GM23248 (cell line): ENCODE results near the gene ABCG1. TPM values are rescaled to one million over a fixed set of nuclear protein-coding genes. Genes with fewer than 3 reads are reported as not detected.

Experiments
- DNase-seq: peaks from one replicate; pipeline ENCODE4 v3.0.0-alpha.2; 2015
- H2AFZ ChIP-seq: fragments of 200-600 bp; sonication (generic); 2 replicates; pipeline ENCODE4 v1.6.1; 2016; ENCODE audit warnings: antibody characterized with exemption
- H3F3A ChIP-seq: fragments of 200-600 bp; sonication (generic); 2 replicates; pipeline ENCODE4 v1.6.1; 2016; ENCODE audit warnings: mild to moderate bottlenecking, antibody characterized with exemption, mixed run types; ENCODE audit not compliant: insufficient read depth
- H3K27ac ChIP-seq: fragments of 200-600 bp; sonication (generic); 2 replicates; pipeline ENCODE4 v1.5.1; 2016; ENCODE audit warnings: mild to moderate bottlenecking
- H3K27me3 ChIP-seq: fragments of 200-600 bp; sonication (generic); replicated peaks from 2 replicates; pipeline ENCODE4 v1.6.1; 2016; ENCODE audit warnings: mild to moderate bottlenecking; ENCODE audit not compliant: insufficient read depth
- H3K36me3 ChIP-seq: fragments of 200-600 bp; sonication (generic); 2 replicates; pipeline ENCODE4 v1.6.1; 2016; ENCODE audit warnings: low read depth, mild to moderate bottlenecking
- H3K4me1 ChIP-seq: fragments of 200-600 bp; sonication (generic); 2 replicates; pipeline ENCODE4 v1.6.1; 2016; ENCODE audit warnings: mild to moderate bottlenecking; ENCODE audit not compliant: insufficient read depth
- H3K4me2 ChIP-seq: fragments of 200-600 bp; sonication (generic); one replicate; pipeline ENCODE4 v1.6.1; 2016; ENCODE audit warnings: mild to moderate bottlenecking; ENCODE audit not compliant: unreplicated experiment
- H3K4me3 ChIP-seq: fragments of 200-600 bp; sonication (generic); 2 replicates; pipeline ENCODE4 v1.5.1; 2016; ENCODE audit warnings: mild to moderate bottlenecking
- H3K79me2 ChIP-seq: fragments of 200-600 bp; sonication (generic); 2 replicates; pipeline ENCODE4 v1.6.1; 2016; ENCODE audit warnings: mild to moderate bottlenecking; ENCODE audit not compliant: insufficient read depth
- H3K9ac ChIP-seq: fragments of 200-600 bp; sonication (generic); 2 replicates; pipeline ENCODE4 v1.6.1; 2016; ENCODE audit warnings: mild to moderate bottlenecking
- H3K9me2 ChIP-seq: fragments of 200-600 bp; sonication (generic); 2 replicates; pipeline ENCODE4 v1.6.1; 2016; ENCODE audit warnings: mixed run types, mild to moderate bottlenecking, moderate library complexity; ENCODE audit not compliant: insufficient read depth
- H3K9me3 ChIP-seq: fragments of 200-600 bp; sonication (generic); one replicate; pipeline ENCODE4 v1.6.1; 2017; ENCODE audit warnings: low read depth
- H4K20me1 ChIP-seq: fragments of 200-600 bp; sonication (generic); 2 replicates; pipeline ENCODE4 v1.6.0; 2016; ENCODE audit not compliant: insufficient read depth
- EZH2 ChIP-seq: fragments of 200-600 bp; sonication (generic); IDR thresholded peaks from 2 replicates; pipeline ENCODE4 v1.6.1; 2018; ENCODE audit warnings: antibody characterized with exemption, mild to moderate bottlenecking; ENCODE audit not compliant: insufficient read depth, poor library complexity, severe bottlenecking
- EZH2phosphoT487 ChIP-seq: fragments of 200-600 bp; sonication (generic); IDR thresholded peaks from 2 replicates; pipeline ENCODE4 v1.6.1; 2018; ENCODE audit warnings: antibody characterized with exemption, moderate library complexity, mild to moderate bottlenecking, low read depth; ENCODE audit not compliant: insufficient read depth
- WGBS, 2 experiments: methylation state at CpG; one replicate each; pipeline ENCODE4 v1.1.6; 2015 to 2017; ENCODE audit warnings: low lambda C conversion rate in 2 of 2, low coverage in 1 of 2; ENCODE audit errors: missing lambda C conversion rate in 2 of 2; 5-methylcytosine and 5-hydroxymethylcytosine counted together
- in situ Hi-C: fragments of 300-500 bp; cut with MboI; formaldehyde crosslinking; loops from 2 replicates; pipeline ENCODE4 v1.15.0; 2020
- polyA plus RNA-seq: library from polyadenylated mRNA; unstranded; fragments of >200 nt; fragmentation: Nextera tagmentation; extraction: Ambion mirVana; gene quantifications from 2 replicates; pipeline ENCODE4 v1.2.1, GENCODE V29; 2016
- total RNA-seq: library from RNA; depleted of rRNA; stranded (reverse); fragments of >200 nt; shearing (Covaris generic); gene quantifications from 2 replicates; pipeline ENCODE4 v1.2.3, GENCODE V29; 2014

Gene ABCG1
- total and polyA plus RNA-seq, 2 experiments from 2014 or later: 0.08 TPM; not detected in 1

GRCh38 chr21:42305707-42306147, 86.8 kb downstream of the ABCG1 start:
- H3K4me2 ChIP-seq: no peak overlapping the region
- H3K36me3 ChIP-seq: no peaks in the 10 kb centered on the region
- H3K27me3 ChIP-seq: peaks cover 29% of the 10 kb centered on the region
- in situ Hi-C loops: no loop called here
- H3K4me3 ChIP-seq: no peak overlapping the region
- H3K9me3 ChIP-seq: no peaks in the 10 kb centered on the region
- no peaks in the 10 kb centered on the region for H3F3A ChIP-seq
- H3K27ac ChIP-seq: no peak overlapping the region
- no peaks in the 10 kb centered on the region for H3K9me2 ChIP-seq
- H3K4me1 ChIP-seq: no peaks in the 10 kb centered on the region
- no peak for DNase-seq
- H4K20me1 ChIP-seq: no peaks in the 10 kb centered on the region
- H3K79me2 ChIP-seq: no peaks in the 10 kb centered on the region
- TF ChIP-seq EZH2: no peak
- no peak for TF ChIP-seq EZH2phosphoT487
- 77 to 80% methylated on average over 30 to 33 of the region's 33 CpGs for WGBS, 2 experiments
- H3K9ac ChIP-seq: no peak overlapping the region
- no peak overlapping the region for H2AFZ ChIP-seq

DNA sequence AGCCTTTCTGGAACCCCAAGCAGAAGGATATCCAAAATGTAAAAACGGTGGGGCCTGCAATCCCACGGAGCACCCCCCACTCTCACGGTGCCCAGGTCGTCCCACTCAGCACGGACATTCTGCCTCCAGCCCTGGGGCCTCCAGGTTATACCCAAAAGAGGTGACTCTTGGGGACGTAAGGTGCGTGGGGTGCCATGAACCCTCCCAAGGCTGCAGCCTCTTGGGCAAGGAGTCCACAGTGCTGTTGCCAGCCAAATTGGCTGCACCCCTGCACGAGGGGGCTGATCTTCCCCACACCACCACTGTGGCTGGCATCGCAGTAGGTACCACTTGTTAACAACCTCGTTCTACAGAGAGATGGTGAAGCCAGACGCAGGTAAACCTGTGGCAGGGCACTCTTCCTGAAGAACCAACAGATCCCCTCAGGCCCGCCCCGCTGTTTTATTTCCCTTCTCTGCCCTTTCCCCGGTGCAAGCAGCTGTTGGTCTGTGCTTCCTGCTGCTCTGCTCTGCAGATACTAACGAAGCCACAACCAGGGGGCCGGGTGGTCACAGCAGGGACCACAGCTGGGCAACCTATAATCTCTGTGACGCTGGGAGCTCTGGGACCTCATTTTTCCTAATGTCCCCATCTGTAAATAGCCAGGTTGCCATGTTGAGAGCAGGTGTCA, 87.6 kb downstream of the ABCG1 start:
- Histone ChIP-seq H2AFZ (no peak overlapping the region), H3F3A (no peaks in the 10 kb centered on the region), H3K4me1 (no peaks in the 10 kb centered on the region), H3K27ac (no peak overlapping the region), H3K9me2 (no peaks in the 10 kb centered on the region), H4K20me1 (no peaks in the 10 kb centered on the region), H3K9ac (no peak overlapping the region), H3K27me3 (peaks cover 29% of the 10 kb centered on the region), H3K36me3 (no peaks in the 10 kb centered on the region), H3K4me2 (no peak overlapping the region), H3K79me2 (no peaks in the 10 kb centered on the region), H3K4me3 (no peak overlapping the region), H3K9me3 (no peaks in the 10 kb centered on the region)
- no peak for DNase-seq
- no peak for TF ChIP-seq EZH2
- TF ChIP-seq EZH2phosphoT487: no peak
- 46 to 53% methylated on average over 17 of the region's 17 CpGs for WGBS, 2 experiments
- in situ Hi-C loops: no loop called here

- Histone ChIP-seq H3K9ac (no peak overlapping the region), H3K9me3 (no peaks in the 10 kb centered on the region), H3K27me3 (peaks cover 29% of the 10 kb centered on the region), H4K20me1 (no peaks in the 10 kb centered on the region), H3K4me3 (no peak overlapping the region), H3K36me3 (no peaks in the 10 kb centered on the region), H3K27ac (no peak overlapping the region), H3K4me1 (no peaks in the 10 kb centered on the region), H3K9me2 (no peaks in the 10 kb centered on the region), H3K79me2 (no peaks in the 10 kb centered on the region), H2AFZ (no peak overlapping the region), H3F3A (no peaks in the 10 kb centered on the region), H3K4me2 (no peak overlapping the region)
- WGBS, 2 experiments: 2 to 17% methylated on average over 5 of the region's 5 CpGs
- in situ Hi-C loops: no loop called here
- TF ChIP-seq EZH2: no peak
- no peak for DNase-seq
Measured at GRCh38 chr21:42307106-42307505, 88.2 kb downstream of the ABCG1 start.

GRCh38 chr21:42308161-42308913, 89.4 kb downstream of the ABCG1 start:
- H4K20me1 ChIP-seq: no peaks in the 10 kb centered on the region
- H3F3A ChIP-seq: no peaks in the 10 kb centered on the region
- no peak overlapping the region for H2AFZ ChIP-seq
- H3K9me3 ChIP-seq: no peaks in the 10 kb centered on the region
- no peak overlapping the region for H3K27ac ChIP-seq
- in situ Hi-C loops: no loop called here
- H3K27me3 ChIP-seq: peaks cover 29% of the 10 kb centered on the region
- H3K4me2 ChIP-seq: no peak overlapping the region
- H3K36me3 ChIP-seq: no peaks in the 10 kb centered on the region
- H3K4me1 ChIP-seq: no peaks in the 10 kb centered on the region
- no peaks in the 10 kb centered on the region for H3K79me2 ChIP-seq
- 35 to 36% methylated on average over 16 to 17 of the region's 17 CpGs for WGBS, 2 experiments
- H3K4me3 ChIP-seq: no peak overlapping the region
- DNase-seq: no peak
- no peak for TF ChIP-seq EZH2
- TF ChIP-seq EZH2phosphoT487: no peak
- no peaks in the 10 kb centered on the region for H3K9me2 ChIP-seq
- no peak overlapping the region for H3K9ac ChIP-seq
